Uterus (tissue), 2 donors: ENCODE results near the gene AAGAB.

Source experiments
- POLR2A ChIP-seq, 2 donors: fragments of 450-650 bp; IDR thresholded peaks; one replicate each; pipeline ENCODE4 v1.6.1; 2016; ENCODE audit warnings: antibody characterized with exemption in 2 of 2, mild to moderate bottlenecking in 1 of 2, moderate library complexity in 1 of 2
- TF ChIP-seq, protein P1 (sequence below), 4 experiments: fragments of 200-600 bp in 2 of 4; fragments of 450-650 bp in 2 of 4; sonication (generic) in 2 of 4; IDR thresholded peaks; one replicate each; pipeline ENCODE4 v1.5.1; 2016 to 2019; ENCODE audit warnings: antibody characterized with exemption in 4 of 4, mild to moderate bottlenecking in 2 of 4, moderate library complexity in 1 of 4

DNA sequence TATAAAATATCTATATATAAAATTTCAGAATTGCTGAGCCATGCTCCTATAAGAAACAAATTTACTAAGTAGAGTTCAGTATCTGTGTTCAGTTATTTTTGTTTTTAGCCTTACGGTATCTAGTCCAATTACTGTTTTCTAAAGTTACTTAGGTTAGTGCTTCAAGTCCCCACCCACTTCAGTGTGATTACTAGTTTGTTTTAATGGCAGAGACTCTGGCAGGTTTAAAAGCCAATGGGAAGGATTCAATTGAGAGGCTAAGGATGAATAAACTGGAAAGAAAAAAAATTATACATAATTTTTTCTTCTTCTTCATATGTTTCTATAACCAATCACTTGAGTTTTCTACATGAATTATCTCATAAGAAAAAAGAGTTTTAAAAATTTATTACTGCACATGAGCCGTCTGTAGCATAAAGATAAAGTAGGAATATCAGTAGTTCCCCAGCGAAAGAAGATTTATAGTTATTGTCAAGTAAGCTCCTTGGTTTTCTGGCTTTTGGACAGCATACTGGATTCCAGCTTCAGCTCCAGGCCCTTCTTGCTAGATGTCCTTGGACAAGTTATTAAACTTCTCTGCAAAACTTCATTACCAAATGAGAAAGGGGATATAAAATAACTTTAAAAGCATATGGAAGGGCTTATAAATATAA is 46.8 kb downstream of the AAGAB start:
- TF ChIP-seq, protein P1, sequence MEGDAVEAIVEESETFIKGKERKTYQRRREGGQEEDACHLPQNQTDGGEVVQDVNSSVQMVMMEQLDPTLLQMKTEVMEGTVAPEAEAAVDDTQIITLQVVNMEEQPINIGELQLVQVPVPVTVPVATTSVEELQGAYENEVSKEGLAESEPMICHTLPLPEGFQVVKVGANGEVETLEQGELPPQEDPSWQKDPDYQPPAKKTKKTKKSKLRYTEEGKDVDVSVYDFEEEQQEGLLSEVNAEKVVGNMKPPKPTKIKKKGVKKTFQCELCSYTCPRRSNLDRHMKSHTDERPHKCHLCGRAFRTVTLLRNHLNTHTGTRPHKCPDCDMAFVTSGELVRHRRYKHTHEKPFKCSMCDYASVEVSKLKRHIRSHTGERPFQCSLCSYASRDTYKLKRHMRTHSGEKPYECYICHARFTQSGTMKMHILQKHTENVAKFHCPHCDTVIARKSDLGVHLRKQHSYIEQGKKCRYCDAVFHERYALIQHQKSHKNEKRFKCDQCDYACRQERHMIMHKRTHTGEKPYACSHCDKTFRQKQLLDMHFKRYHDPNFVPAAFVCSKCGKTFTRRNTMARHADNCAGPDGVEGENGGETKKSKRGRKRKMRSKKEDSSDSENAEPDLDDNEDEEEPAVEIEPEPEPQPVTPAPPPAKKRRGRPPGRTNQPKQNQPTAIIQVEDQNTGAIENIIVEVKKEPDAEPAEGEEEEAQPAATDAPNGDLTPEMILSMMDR (IDR thresholded peaks at IDR 0.05), result no peak
- TF ChIP-seq POLR2A (IDR thresholded peaks at IDR 0.05), result no peak
